ENCODE results near the gene LDB2.

LDB2 gene

GRCh38 chr4:16883806-16884205 is 14.6 kb downstream of the LDB2 start:
- no peak for TF ChIP-seq CTCF (IDR thresholded peaks at IDR 0.05; ENCODE audit: low read depth, low read length)
- no peak for TF ChIP-seq MYC (IDR thresholded peaks at IDR 0.05; ENCODE audit: low read depth, low read length)
- TF ChIP-seq POLR2A (IDR thresholded peaks at IDR 0.05; ENCODE audit: extremely low read depth, insufficient read length): no peak
- TF ChIP-seq MAX (IDR thresholded peaks at IDR 0.05; ENCODE audit: low read depth, low read length): no peak
- H3K4me3 ChIP-seq (ENCODE audit: low read depth, low read length): no peak overlapping the region
- DNase-seq (ENCODE audit: low read depth): no peak

- DNase-seq (ENCODE audit: low read depth): no peak
- TF ChIP-seq POLR2A (IDR thresholded peaks at IDR 0.05; ENCODE audit: extremely low read depth, insufficient read length): no peak
- H3K4me3 ChIP-seq (ENCODE audit: low read depth, low read length): no peak overlapping the region
Measured at GRCh38 chr4:16881151-16881884, 17.1 kb downstream of the LDB2 start.

GRCh38 chr4:16875487-16875886 is 23.0 kb downstream of the LDB2 start:
- DNase-seq (ENCODE audit: low read depth): peak; percentile 14
- H3K4me3 ChIP-seq (ENCODE audit: low read depth, low read length): no peak overlapping the region
- TF ChIP-seq MYC (IDR thresholded peaks at IDR 0.05; ENCODE audit: low read depth, low read length) (no peak), MAX (IDR thresholded peaks at IDR 0.05; ENCODE audit: low read depth, low read length) (no peak), POLR2A (IDR thresholded peaks at IDR 0.05; ENCODE audit: extremely low read depth, insufficient read length) (no peak), CTCF (IDR thresholded peaks at IDR 0.05; ENCODE audit: low read depth, low read length) (no peak)

GRCh38 chr4:16869594-16870245 is 28.7 kb downstream of the LDB2 start:
- H3K4me3 ChIP-seq (ENCODE audit: low read depth, low read length): no peak overlapping the region
- TF ChIP-seq MAX (IDR thresholded peaks at IDR 0.05; ENCODE audit: low read depth, low read length): no peak
- TF ChIP-seq MYC (IDR thresholded peaks at IDR 0.05; ENCODE audit: low read depth, low read length): no peak
- TF ChIP-seq CTCF (IDR thresholded peaks at IDR 0.05; ENCODE audit: low read depth, low read length): no peak
- TF ChIP-seq POLR2A (IDR thresholded peaks at IDR 0.05; ENCODE audit: extremely low read depth, insufficient read length): no peak
- DNase-seq (ENCODE audit: low read depth): no peak

- H3K4me3 ChIP-seq (ENCODE audit: low read depth, low read length): no peak overlapping the region
- no peak for DNase-seq (ENCODE audit: low read depth)
- TF ChIP-seq MAX (IDR thresholded peaks at IDR 0.05; ENCODE audit: low read depth, low read length): no peak
- TF ChIP-seq MYC (IDR thresholded peaks at IDR 0.05; ENCODE audit: low read depth, low read length): no peak
- no peak for TF ChIP-seq POLR2A (IDR thresholded peaks at IDR 0.05; ENCODE audit: extremely low read depth, insufficient read length)
- no peak for TF ChIP-seq CTCF (IDR thresholded peaks at IDR 0.05; ENCODE audit: low read depth, low read length)
Measured at GRCh38 chr4:16868674-16869073, 29.8 kb downstream of the LDB2 start.

- no peak for DNase-seq (ENCODE audit: low read depth)
- H3K4me3 ChIP-seq (ENCODE audit: low read depth, low read length): no peak overlapping the region
- TF ChIP-seq MYC (IDR thresholded peaks at IDR 0.05; ENCODE audit: low read depth, low read length): no peak
- no peak for TF ChIP-seq MAX (IDR thresholded peaks at IDR 0.05; ENCODE audit: low read depth, low read length)
- TF ChIP-seq CTCF (IDR thresholded peaks at IDR 0.05; ENCODE audit: low read depth, low read length): no peak
- TF ChIP-seq POLR2A (IDR thresholded peaks at IDR 0.05; ENCODE audit: extremely low read depth, insufficient read length): no peak
Measured at GRCh38 chr4:16867827-16868226, 30.6 kb downstream of the LDB2 start.
